HEK293 (cell line): Measurements from ENCODE around the gene FBXO21.

ENCODE experiments used
- BCL11B ChIP-seq: fragments of 450-650 bp; formaldehyde crosslinking; IDR thresholded peaks from 2 replicates; pipeline ENCODE4 v1.5.1; 2016; ENCODE audit warnings: low read depth, missing biosample characterization, missing genetic modification characterization
- KLF10 ChIP-seq: fragments of 450-650 bp; IDR thresholded peaks from 2 replicates; pipeline ENCODE4 v1.5.1; 2018; ENCODE audit warnings: missing biosample characterization, mild to moderate bottlenecking, missing genetic modification characterization
- KLF7 ChIP-seq: fragments of 450-650 bp; formaldehyde crosslinking; IDR thresholded peaks from 2 replicates; pipeline ENCODE4 v1.5.1; 2016; ENCODE audit warnings: missing biosample characterization, missing genetic modification characterization, borderline replicate concordance
- REPIN1 ChIP-seq: fragments of 450-650 bp; formaldehyde crosslinking; IDR thresholded peaks from 2 replicates; pipeline ENCODE4 v1.5.1; 2017; ENCODE audit warnings: missing biosample characterization, missing genetic modification characterization, low read depth
- SCRT2 ChIP-seq: fragments of 450-650 bp; formaldehyde crosslinking; IDR thresholded peaks from 2 replicates; pipeline ENCODE4 v1.5.1; 2016; ENCODE audit warnings: missing biosample characterization, missing genetic modification characterization
- SP7 ChIP-seq: fragments of 450-650 bp; formaldehyde crosslinking; IDR thresholded peaks from 2 replicates; pipeline ENCODE4 v1.5.1; 2016; ENCODE audit warnings: missing biosample characterization, missing genetic modification characterization
- TCF7L2 ChIP-seq: IDR thresholded peaks from 2 replicates; pipeline ENCODE4 v1.6.1; 2011; ENCODE audit warnings: low read depth, mild to moderate bottlenecking, inconsistent platforms, low read length, moderate library complexity, borderline replicate concordance
- ZEB2 ChIP-seq: fragments of 450-650 bp; formaldehyde crosslinking; IDR thresholded peaks from 2 replicates; pipeline ENCODE4 v1.5.1; 2016; ENCODE audit warnings: missing biosample characterization, missing genetic modification characterization
- ZFP69B ChIP-seq: fragments of 450-650 bp; formaldehyde crosslinking; IDR thresholded peaks from 2 replicates; pipeline ENCODE4 v1.5.1; 2016; ENCODE audit warnings: missing biosample characterization, missing genetic modification characterization
- ZNF214 ChIP-seq: fragments of 450-650 bp; formaldehyde crosslinking; IDR thresholded peaks from 2 replicates; pipeline ENCODE4 v1.5.1; 2017; ENCODE audit warnings: missing biosample characterization, mild to moderate bottlenecking, missing genetic modification characterization, borderline replicate concordance
- ZNF23 ChIP-seq: fragments of 450-650 bp; formaldehyde crosslinking; IDR thresholded peaks from 2 replicates; pipeline ENCODE4 v1.5.1; 2016; ENCODE audit warnings: missing biosample characterization, missing genetic modification characterization, borderline replicate concordance
- ZNF324 ChIP-seq: fragments of 450-650 bp; formaldehyde crosslinking; IDR thresholded peaks from 2 replicates; pipeline ENCODE4 v1.5.1; 2016; ENCODE audit warnings: missing biosample characterization, missing genetic modification characterization
- ZNF350 ChIP-seq: fragments of 450-650 bp; formaldehyde crosslinking; IDR thresholded peaks from 2 replicates; pipeline ENCODE4 v1.5.0; 2017; ENCODE audit warnings: missing biosample characterization, mild to moderate bottlenecking, missing genetic modification characterization
- ZNF354C ChIP-seq: fragments of 450-650 bp; formaldehyde crosslinking; IDR thresholded peaks from 2 replicates; pipeline ENCODE4 v1.5.1; 2016; ENCODE audit warnings: missing biosample characterization, missing genetic modification characterization, low read depth, borderline replicate concordance
- ZNF433 ChIP-seq: fragments of 450-650 bp; formaldehyde crosslinking; IDR thresholded peaks from 2 replicates; pipeline ENCODE4 v1.5.1; 2016; ENCODE audit warnings: missing biosample characterization, missing genetic modification characterization, low read depth
- ZNF549 ChIP-seq: fragments of 450-650 bp; IDR thresholded peaks from 2 replicates; pipeline ENCODE4 v1.5.1; 2018; ENCODE audit warnings: missing biosample characterization, missing genetic modification characterization, mild to moderate bottlenecking, inconsistent platforms, moderate library complexity
- ZNF560 ChIP-seq: fragments of 450-650 bp; formaldehyde crosslinking; IDR thresholded peaks from 2 replicates; pipeline ENCODE4 v1.5.1; 2017; ENCODE audit warnings: missing biosample characterization, missing genetic modification characterization, borderline replicate concordance
- ZNF596 ChIP-seq: fragments of 450-650 bp; IDR thresholded peaks from 2 replicates; pipeline ENCODE4 v1.5.0; 2018; ENCODE audit warnings: missing biosample characterization, mild to moderate bottlenecking, missing genetic modification characterization, moderate library complexity
- ZNF623 ChIP-seq: fragments of 450-650 bp; formaldehyde crosslinking; IDR thresholded peaks from 2 replicates; pipeline ENCODE4 v1.5.1; 2016; ENCODE audit warnings: missing biosample characterization, missing genetic modification characterization
- ZNF707 ChIP-seq: fragments of 450-650 bp; formaldehyde crosslinking; IDR thresholded peaks from 2 replicates; pipeline ENCODE4 v1.5.1; 2016; ENCODE audit warnings: missing biosample characterization, missing genetic modification characterization
- ZNF776 ChIP-seq: fragments of 450-650 bp; formaldehyde crosslinking; IDR thresholded peaks from 2 replicates; pipeline ENCODE4 v1.5.0; 2017; ENCODE audit warnings: missing biosample characterization, missing genetic modification characterization, borderline replicate concordance
- ZNF830 ChIP-seq: fragments of 450-650 bp; IDR thresholded peaks from 2 replicates; pipeline ENCODE4 v1.5.0; 2018; ENCODE audit warnings: missing biosample characterization, missing genetic modification characterization, low read depth, mild to moderate bottlenecking, moderate library complexity
- ZNF837 ChIP-seq: fragments of 450-650 bp; formaldehyde crosslinking; IDR thresholded peaks from 2 replicates; pipeline ENCODE4 v1.5.1; 2016; ENCODE audit warnings: missing biosample characterization, missing genetic modification characterization
- ZNF843 ChIP-seq: fragments of 450-650 bp; formaldehyde crosslinking; IDR thresholded peaks from 2 replicates; pipeline ENCODE4 v1.5.1; 2016; ENCODE audit warnings: missing biosample characterization, missing genetic modification characterization
- ZSCAN16 ChIP-seq: fragments of 450-650 bp; formaldehyde crosslinking; IDR thresholded peaks from 2 replicates; pipeline ENCODE4 v1.5.1; 2016; ENCODE audit warnings: missing biosample characterization, missing genetic modification characterization
- TF ChIP-seq, protein P1 (sequence below): fragments of 450-650 bp; formaldehyde crosslinking; IDR thresholded peaks from 2 replicates; pipeline ENCODE4 v1.5.1; 2017; ENCODE audit warnings: missing biosample characterization, missing genetic modification characterization
- TF ChIP-seq, protein P2 (sequence below): fragments of 450-650 bp; formaldehyde crosslinking; IDR thresholded peaks from 2 replicates; pipeline ENCODE4 v1.5.1; 2016; ENCODE audit warnings: missing biosample characterization, missing genetic modification characterization
- TF ChIP-seq, protein P3 (sequence below): fragments of 450-650 bp; formaldehyde crosslinking; IDR thresholded peaks from 2 replicates; pipeline ENCODE4 v1.5.1; 2016; ENCODE audit warnings: missing biosample characterization, missing genetic modification characterization
- TF ChIP-seq, protein P4 (sequence below): fragments of 450-650 bp; formaldehyde crosslinking; IDR thresholded peaks from 2 replicates; pipeline ENCODE4 v1.5.1; 2016; ENCODE audit warnings: missing biosample characterization, missing genetic modification characterization
- TF ChIP-seq, protein P5 (sequence below): fragments of 450-650 bp; IDR thresholded peaks from 2 replicates; pipeline ENCODE4 v1.5.1; 2018; ENCODE audit warnings: missing biosample characterization, missing genetic modification characterization
- TF ChIP-seq, protein P6 (sequence below): fragments of 450-650 bp; formaldehyde crosslinking; optimal IDR thresholded peaks from 2 replicates; pipeline ENCODE3; 2016; ENCODE audit warnings: missing biosample characterization, mild to moderate bottlenecking, missing genetic modification characterization

The FBXO21 gene

DNA sequence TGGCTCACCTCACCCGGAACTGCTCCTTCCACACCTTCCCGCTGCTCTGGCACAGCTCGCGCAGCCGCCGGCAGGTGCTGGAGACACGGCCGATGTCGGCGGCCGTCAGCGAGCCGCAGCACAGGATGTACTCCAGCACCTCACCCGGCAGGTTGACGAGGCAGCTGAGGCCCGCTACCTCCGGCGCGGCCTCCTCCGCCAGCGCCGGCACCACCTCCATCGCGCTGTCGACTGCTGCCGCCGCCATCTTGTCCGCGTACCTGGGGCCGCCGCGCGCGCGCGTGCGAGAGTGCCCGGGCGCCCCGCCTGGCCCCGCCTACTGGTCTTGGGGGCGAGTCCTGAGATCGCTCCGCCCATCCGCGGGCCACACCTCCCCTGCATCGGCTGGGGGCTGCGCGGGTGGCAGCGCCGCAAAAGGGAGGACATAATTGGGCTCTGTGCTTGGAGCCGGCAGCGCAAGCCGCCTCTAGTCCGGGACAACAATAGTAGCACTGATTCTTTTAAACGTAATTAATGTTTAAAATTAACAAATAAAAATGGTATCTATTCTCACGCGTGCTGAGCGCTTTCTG is at the start of gene FBXO21 (continued):
- TF ChIP-seq, protein P1, sequence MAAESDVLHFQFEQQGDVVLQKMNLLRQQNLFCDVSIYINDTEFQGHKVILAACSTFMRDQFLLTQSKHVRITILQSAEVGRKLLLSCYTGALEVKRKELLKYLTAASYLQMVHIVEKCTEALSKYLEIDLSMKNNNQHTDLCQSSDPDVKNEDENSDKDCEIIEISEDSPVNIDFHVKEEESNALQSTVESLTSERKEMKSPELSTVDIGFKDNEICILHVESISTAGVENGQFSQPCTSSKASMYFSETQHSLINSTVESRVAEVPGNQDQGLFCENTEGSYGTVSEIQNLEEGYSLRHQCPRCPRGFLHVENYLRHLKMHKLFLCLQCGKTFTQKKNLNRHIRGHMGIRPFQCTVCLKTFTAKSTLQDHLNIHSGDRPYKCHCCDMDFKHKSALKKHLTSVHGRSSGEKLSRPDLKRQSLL (tag by site-specific recombination): peak; percentile 85
- TF ChIP-seq, protein P2, sequence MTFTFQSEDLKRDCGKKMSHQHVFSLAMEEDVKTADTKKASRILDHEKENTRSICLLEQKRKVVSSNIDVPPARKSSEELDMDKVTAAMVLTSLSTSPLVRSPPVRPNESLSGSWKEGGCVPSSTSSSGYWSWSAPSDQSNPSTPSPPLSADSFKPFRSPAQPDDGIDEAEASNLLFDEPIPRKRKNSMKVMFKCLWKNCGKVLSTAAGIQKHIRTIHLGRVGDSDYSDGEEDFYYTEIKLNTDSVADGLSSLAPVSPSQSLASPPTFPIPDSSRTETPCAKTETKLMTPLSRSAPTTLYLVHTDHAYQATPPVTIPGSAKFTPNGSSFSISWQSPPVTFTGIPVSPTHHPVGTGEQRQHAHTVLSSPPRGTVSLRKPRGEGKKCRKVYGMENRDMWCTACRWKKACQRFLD (tag by site-specific recombination): no peak
- no peak for TF ChIP-seq ZNF324 (tag by site-specific recombination)
- TF ChIP-seq ZNF776 (tag by site-specific recombination): no peak
- no peak for TF ChIP-seq SCRT2 (tag by site-specific recombination)
- no peak for TF ChIP-seq ZNF707 (tag by site-specific recombination)
- TF ChIP-seq, protein P3, sequence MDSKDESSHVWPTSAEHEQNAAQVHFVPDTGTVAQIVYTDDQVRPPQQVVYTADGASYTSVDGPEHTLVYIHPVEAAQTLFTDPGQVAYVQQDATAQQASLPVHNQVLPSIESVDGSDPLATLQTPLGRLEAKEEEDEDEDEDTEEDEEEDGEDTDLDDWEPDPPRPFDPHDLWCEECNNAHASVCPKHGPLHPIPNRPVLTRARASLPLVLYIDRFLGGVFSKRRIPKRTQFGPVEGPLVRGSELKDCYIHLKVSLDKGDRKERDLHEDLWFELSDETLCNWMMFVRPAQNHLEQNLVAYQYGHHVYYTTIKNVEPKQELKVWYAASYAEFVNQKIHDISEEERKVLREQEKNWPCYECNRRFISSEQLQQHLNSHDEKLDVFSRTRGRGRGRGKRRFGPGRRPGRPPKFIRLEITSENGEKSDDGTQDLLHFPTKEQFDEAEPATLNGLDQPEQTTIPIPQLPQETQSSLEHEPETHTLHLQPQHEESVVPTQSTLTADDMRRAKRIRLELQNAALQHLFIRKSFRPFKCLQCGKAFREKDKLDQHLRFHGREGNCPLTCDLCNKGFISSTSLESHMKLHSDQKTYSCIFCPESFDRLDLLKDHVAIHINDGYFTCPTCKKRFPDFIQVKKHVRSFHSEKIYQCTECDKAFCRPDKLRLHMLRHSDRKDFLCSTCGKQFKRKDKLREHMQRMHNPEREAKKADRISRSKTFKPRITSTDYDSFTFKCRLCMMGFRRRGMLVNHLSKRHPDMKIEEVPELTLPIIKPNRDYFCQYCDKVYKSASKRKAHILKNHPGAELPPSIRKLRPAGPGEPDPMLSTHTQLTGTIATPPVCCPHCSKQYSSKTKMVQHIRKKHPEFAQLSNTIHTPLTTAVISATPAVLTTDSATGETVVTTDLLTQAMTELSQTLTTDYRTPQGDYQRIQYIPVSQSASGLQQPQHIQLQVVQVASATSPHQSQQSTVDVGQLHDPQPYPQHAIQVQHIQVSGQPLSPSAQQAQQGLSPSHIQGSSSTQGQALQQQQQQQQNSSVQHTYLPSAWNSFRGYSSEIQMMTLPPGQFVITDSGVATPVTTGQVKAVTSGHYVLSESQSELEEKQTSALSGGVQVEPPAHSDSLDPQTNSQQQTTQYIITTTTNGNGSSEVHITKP (tag by site-specific recombination): peak; percentile 79
- TF ChIP-seq ZNF433 (tag by site-specific recombination): no peak
- TF ChIP-seq ZFP69B (tag by site-specific recombination): no peak
- no peak for TF ChIP-seq ZNF596 (tag by site-specific recombination)
- no peak for TF ChIP-seq ZNF837 (tag by site-specific recombination)
- peak; percentile 38; the same call in 1 of the 2 replicates for TF ChIP-seq SP7 (tag by site-specific recombination)
- TF ChIP-seq ZEB2 (tag by site-specific recombination): peak; percentile 31; the same call in 1 of the 2 replicates
- no peak for TF ChIP-seq ZNF549 (tag by site-specific recombination)
- no peak for TF ChIP-seq BCL11B (tag by site-specific recombination)
- TF ChIP-seq REPIN1 (tag by site-specific recombination): peak; percentile 80; the same call in 1 of the 2 replicates
- TF ChIP-seq, protein P4, sequence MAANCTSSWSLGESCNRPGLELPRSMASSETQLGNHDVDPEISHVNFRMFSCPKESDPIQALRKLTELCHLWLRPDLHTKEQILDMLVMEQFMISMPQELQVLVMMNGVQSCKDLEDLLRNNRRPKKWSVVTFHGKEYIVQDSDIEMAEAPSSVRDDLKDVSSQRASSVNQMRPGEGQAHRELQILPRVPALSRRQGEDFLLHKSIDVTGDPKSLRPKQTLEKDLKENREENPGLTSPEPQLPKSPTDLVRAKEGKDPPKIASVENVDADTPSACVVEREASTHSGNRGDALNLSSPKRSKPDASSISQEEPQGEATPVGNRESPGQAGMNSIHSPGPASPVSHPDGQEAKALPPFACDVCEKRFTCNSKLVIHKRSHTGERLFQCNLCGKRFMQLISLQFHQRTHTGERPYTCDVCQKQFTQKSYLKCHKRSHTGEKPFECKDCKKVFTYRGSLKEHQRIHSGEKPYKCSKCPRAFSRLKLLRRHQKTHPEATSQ: 0 out of 2 replicates have a peak, but pooled peaks have one; percentile 46
- no peak for TF ChIP-seq ZNF214 (tag by site-specific recombination)
- no peak for TF ChIP-seq ZNF23
- TF ChIP-seq ZNF350 (tag by site-specific recombination): no peak
- no peak for TF ChIP-seq ZSCAN16
- TF ChIP-seq ZNF843 (tag by site-specific recombination): no peak
- peak; percentile 83 for TF ChIP-seq KLF10 (tag by site-specific recombination)
- TF ChIP-seq, protein P5, sequence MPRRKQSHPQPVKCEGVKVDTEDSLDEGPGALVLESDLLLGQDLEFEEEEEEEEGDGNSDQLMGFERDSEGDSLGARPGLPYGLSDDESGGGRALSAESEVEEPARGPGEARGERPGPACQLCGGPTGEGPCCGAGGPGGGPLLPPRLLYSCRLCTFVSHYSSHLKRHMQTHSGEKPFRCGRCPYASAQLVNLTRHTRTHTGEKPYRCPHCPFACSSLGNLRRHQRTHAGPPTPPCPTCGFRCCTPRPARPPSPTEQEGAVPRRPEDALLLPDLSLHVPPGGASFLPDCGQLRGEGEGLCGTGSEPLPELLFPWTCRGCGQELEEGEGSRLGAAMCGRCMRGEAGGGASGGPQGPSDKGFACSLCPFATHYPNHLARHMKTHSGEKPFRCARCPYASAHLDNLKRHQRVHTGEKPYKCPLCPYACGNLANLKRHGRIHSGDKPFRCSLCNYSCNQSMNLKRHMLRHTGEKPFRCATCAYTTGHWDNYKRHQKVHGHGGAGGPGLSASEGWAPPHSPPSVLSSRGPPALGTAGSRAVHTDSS (tag by site-specific recombination): no peak
- no peak for TF ChIP-seq ZNF354C (tag by site-specific recombination)
- no peak for TF ChIP-seq ZNF560 (tag by site-specific recombination)
- no peak for TF ChIP-seq TCF7L2
- TF ChIP-seq, protein P6, sequence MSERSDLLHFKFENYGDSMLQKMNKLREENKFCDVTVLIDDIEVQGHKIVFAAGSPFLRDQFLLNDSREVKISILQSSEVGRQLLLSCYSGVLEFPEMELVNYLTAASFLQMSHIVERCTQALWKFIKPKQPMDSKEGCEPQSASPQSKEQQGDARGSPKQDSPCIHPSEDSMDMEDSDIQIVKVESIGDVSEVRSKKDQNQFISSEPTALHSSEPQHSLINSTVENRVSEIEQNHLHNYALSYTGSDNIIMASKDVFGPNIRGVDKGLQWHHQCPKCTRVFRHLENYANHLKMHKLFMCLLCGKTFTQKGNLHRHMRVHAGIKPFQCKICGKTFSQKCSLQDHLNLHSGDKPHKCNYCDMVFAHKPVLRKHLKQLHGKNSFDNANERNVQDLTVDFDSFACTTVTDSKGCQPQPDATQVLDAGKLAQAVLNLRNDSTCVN (tag by site-specific recombination): peak; percentile 98
- TF ChIP-seq ZNF623: no peak
- no peak for TF ChIP-seq ZNF830 (tag by site-specific recombination)
- no peak for TF ChIP-seq KLF7 (tag by site-specific recombination)
